HepG2 (cell line): ENCODE data around the gene PLCXD3.

Experiments
- ARNT ChIP-seq: fragments of 450-650 bp; IDR thresholded peaks from 2 replicates; pipeline ENCODE4 v1.6.1; 2017
- CREB1 ChIP-seq, 2 experiments: fragments of 450-650 bp in 1 of 2; IDR thresholded peaks; 2 replicates each; pipeline ENCODE4 v1.6.1; 2016 to 2017; ENCODE audit warnings: control low read depth in 1 of 2, mild to moderate bottlenecking in 1 of 2, missing compliant biosample characterization in 1 of 2, missing genetic modification characterization in 1 of 2
- MYC ChIP-seq: sonication (generic); formaldehyde crosslinking; IDR thresholded peaks from 2 replicates; pipeline ENCODE4 v1.9.0; 2021; ENCODE audit warnings: missing genetic modification reagents, borderline replicate concordance
- POLR2A ChIP-seq, 2 experiments: IDR thresholded peaks; 2 replicates each; pipeline ENCODE4 v1.6.1; 2011; ENCODE audit warnings: low read depth in 2 of 2, low read length in 2 of 2, mild to moderate bottlenecking in 1 of 2, moderate library complexity in 1 of 2; ENCODE audit not compliant: insufficient read depth in 1 of 2
- RELA ChIP-seq: sonication (generic); formaldehyde crosslinking; IDR thresholded peaks from 2 replicates; pipeline ENCODE4 v1.4.0; 2020; ENCODE audit warnings: missing genetic modification reagents
- ZBTB8A ChIP-seq: sonication (generic); formaldehyde crosslinking; IDR thresholded peaks from 2 replicates; pipeline ENCODE4 v1.4.0; 2020; ENCODE audit warnings: mild to moderate bottlenecking, low read depth, missing genetic modification reagents, borderline replicate concordance
- ZNF781 ChIP-seq: sonication (generic); formaldehyde crosslinking; IDR thresholded peaks from 2 replicates; pipeline ENCODE4 v1.5.1; 2020; ENCODE audit warnings: borderline replicate concordance, mild to moderate bottlenecking, missing genetic modification reagents; ENCODE audit errors: not compliant biosample characterization
- TF ChIP-seq, protein P1 (sequence below): sonication (generic); formaldehyde crosslinking; IDR thresholded peaks from 2 replicates; pipeline ENCODE4 v1.5.0; 2020; ENCODE audit warnings: mild to moderate bottlenecking, missing genetic modification reagents, moderate library complexity
- TF ChIP-seq, protein P2 (sequence below), 2 experiments: IDR thresholded peaks; 2 replicates each; pipeline ENCODE4 v1.6.1; 2011 to 2012; ENCODE audit warnings: low read length in 2 of 2, borderline replicate concordance in 1 of 2, low read depth in 1 of 2, mild to moderate bottlenecking in 1 of 2, moderate library complexity in 1 of 2

DNA sequence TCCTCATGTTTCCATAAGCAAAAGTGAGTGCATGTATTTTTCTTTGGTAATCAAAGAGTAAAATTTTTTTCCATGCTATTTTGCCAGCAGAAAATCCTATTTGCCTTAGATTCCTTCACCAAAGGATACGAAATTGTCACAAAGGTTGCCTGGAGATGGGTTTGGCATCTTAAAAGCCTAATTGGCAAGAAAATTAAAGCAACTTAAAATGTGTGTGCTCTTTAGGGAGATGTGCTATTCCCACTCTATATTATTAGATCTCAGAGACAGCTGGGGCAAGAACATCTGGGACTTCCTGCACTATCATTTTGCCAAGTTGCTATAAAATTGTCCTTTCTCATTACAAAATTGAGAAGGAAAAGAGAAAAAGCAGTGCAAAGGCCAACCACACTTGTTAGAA is 146.1 kb downstream of the PLCXD3 start:
- TF ChIP-seq ZBTB8A (CRISPR knock-in tag), result no peak
- TF ChIP-seq RELA (CRISPR knock-in tag), result no peak
- no peak for TF ChIP-seq CREB1 (IDR thresholded peaks at IDR 0.05)
- TF ChIP-seq CREB1 (CRISPR knock-in tag; IDR thresholded peaks at IDR 0.05), result no peak
- TF ChIP-seq ARNT, result no peak
- TF ChIP-seq MYC, result no peak
- no peak for TF ChIP-seq ZNF781 (CRISPR knock-in tag)
- TF ChIP-seq POLR2A (IDR thresholded peaks at IDR 0.05; ENCODE audit: insufficient read depth in 1 of 2, low read depth in 2 of 2, low read length in 2 of 2), result no peak
- TF ChIP-seq, protein P1, sequence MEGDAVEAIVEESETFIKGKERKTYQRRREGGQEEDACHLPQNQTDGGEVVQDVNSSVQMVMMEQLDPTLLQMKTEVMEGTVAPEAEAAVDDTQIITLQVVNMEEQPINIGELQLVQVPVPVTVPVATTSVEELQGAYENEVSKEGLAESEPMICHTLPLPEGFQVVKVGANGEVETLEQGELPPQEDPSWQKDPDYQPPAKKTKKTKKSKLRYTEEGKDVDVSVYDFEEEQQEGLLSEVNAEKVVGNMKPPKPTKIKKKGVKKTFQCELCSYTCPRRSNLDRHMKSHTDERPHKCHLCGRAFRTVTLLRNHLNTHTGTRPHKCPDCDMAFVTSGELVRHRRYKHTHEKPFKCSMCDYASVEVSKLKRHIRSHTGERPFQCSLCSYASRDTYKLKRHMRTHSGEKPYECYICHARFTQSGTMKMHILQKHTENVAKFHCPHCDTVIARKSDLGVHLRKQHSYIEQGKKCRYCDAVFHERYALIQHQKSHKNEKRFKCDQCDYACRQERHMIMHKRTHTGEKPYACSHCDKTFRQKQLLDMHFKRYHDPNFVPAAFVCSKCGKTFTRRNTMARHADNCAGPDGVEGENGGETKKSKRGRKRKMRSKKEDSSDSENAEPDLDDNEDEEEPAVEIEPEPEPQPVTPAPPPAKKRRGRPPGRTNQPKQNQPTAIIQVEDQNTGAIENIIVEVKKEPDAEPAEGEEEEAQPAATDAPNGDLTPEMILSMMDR (CRISPR knock-in tag), result no peak
- TF ChIP-seq, protein P2, sequence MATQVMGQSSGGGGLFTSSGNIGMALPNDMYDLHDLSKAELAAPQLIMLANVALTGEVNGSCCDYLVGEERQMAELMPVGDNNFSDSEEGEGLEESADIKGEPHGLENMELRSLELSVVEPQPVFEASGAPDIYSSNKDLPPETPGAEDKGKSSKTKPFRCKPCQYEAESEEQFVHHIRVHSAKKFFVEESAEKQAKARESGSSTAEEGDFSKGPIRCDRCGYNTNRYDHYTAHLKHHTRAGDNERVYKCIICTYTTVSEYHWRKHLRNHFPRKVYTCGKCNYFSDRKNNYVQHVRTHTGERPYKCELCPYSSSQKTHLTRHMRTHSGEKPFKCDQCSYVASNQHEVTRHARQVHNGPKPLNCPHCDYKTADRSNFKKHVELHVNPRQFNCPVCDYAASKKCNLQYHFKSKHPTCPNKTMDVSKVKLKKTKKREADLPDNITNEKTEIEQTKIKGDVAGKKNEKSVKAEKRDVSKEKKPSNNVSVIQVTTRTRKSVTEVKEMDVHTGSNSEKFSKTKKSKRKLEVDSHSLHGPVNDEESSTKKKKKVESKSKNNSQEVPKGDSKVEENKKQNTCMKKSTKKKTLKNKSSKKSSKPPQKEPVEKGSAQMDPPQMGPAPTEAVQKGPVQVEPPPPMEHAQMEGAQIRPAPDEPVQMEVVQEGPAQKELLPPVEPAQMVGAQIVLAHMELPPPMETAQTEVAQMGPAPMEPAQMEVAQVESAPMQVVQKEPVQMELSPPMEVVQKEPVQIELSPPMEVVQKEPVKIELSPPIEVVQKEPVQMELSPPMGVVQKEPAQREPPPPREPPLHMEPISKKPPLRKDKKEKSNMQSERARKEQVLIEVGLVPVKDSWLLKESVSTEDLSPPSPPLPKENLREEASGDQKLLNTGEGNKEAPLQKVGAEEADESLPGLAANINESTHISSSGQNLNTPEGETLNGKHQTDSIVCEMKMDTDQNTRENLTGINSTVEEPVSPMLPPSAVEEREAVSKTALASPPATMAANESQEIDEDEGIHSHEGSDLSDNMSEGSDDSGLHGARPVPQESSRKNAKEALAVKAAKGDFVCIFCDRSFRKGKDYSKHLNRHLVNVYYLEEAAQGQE (IDR thresholded peaks at IDR 0.05; ENCODE audit: borderline replicate concordance in 1 of 2, low read depth in 1 of 2, low read length in 2 of 2), result no peak
